OCI-LY3 (cell line): Measurements from ENCODE around the gene GSG1.

ENCODE experiments used
- H2AFZ ChIP-seq: fragments of 200-600, 300-600 bp; shearing (Covaris generic); 2 replicates; pipeline ENCODE4 v1.6.0; 2014; ENCODE audit warnings: antibody characterized with exemption, low read depth, low read length
- H3K27ac ChIP-seq: fragments of 200-600, 300-600 bp; sonication (generic); 2 replicates; pipeline ENCODE4 v1.5.1; 2014; ENCODE audit warnings: mild to moderate bottlenecking, low read length, moderate library complexity, mixed read lengths
- H3K27me3 ChIP-seq: fragments of 200-600, 300-600 bp; sonication (generic); 2 replicates; pipeline ENCODE4 v1.6.1; 2014; ENCODE audit warnings: low read depth, low read length, mixed read lengths
- H3K36me3 ChIP-seq: fragments of 200-600, 300-600 bp; sonication (generic); replicated peaks from 2 replicates; pipeline ENCODE3; 2014; ENCODE audit warnings: low read depth, low read length, mixed read lengths
- H3K4me1 ChIP-seq: fragments of 300-600, 200-600 bp; sonication (generic); 2 replicates; pipeline ENCODE4 v1.6.1; 2014; ENCODE audit warnings: low read length, mixed read lengths
- H3K4me2 ChIP-seq: fragments of 200-600, 300-600 bp; sonication (generic); 2 replicates; pipeline ENCODE4 v1.6.1; 2014; ENCODE audit warnings: low read length, mixed read lengths
- H3K4me3 ChIP-seq: fragments of 300-600, 200-600 bp; sonication (generic); 2 replicates; pipeline ENCODE4 v1.5.1; 2014; ENCODE audit warnings: antibody characterized with exemption, mild to moderate bottlenecking, low read length, moderate library complexity
- H3K79me2 ChIP-seq: fragments of 300-600, 200-600 bp; shearing (Covaris generic); 2 replicates; pipeline ENCODE4 v1.6.1; 2014; ENCODE audit warnings: mild to moderate bottlenecking, low read length, mixed read lengths
- H3K9ac ChIP-seq: fragments of 300-600, 200-600 bp; shearing (Covaris generic); 2 replicates; pipeline ENCODE4 v1.6.0; 2014; ENCODE audit warnings: mild to moderate bottlenecking, low read length, moderate library complexity
- H3K9me3 ChIP-seq: fragments of 200-600, 300-600 bp; shearing (Covaris generic); 2 replicates; pipeline ENCODE4 v1.6.1; 2014; ENCODE audit warnings: low read length, mixed read lengths; ENCODE audit not compliant: insufficient read depth
- H4K20me1 ChIP-seq: fragments of 200-600, 300-600 bp; sonication (generic); 2 replicates; pipeline ENCODE4 v1.6.1; 2016; ENCODE audit warnings: low read length, mixed read lengths; ENCODE audit not compliant: insufficient read depth
- CTCF ChIP-seq: fragments of 200-600, 300-600 bp; sonication (generic); IDR thresholded peaks from 2 replicates; pipeline ENCODE4 v1.5.1; 2014; ENCODE audit warnings: antibody characterized with exemption, low read length, low read depth
- EZH2phosphoT487 ChIP-seq: fragments of 200-600 bp; shearing (Covaris generic); IDR thresholded peaks from 2 replicates; pipeline ENCODE4 v1.6.1; 2018; ENCODE audit warnings: antibody characterized with exemption, mixed run types, low read depth

The GSG1 gene

DNA sequence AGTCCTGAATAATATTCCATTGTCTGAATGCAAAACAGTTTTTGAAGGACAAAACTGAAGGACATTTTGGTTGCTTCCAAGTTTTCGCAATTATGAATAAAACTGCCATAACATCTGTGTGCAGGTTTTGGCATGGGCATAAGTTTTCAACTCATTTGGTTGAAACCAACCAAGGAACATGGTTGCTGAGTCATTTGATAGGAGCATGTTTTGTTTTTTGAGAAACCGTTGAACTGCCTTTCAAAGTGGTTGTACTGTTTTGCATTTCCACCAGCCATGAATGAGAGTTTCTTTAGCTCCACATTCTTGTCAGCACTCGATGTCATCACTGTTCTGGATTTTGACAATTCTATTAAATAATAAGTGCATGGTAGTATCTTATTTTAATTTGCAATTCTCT, 23.0 kb upstream of the GSG1 start:
- Histone ChIP-seq H3K27me3 (peaks cover 69% of the 10 kb centered on the region), H3K4me2 (no peak overlapping the region), H4K20me1 (no peaks in the 10 kb centered on the region), H3K4me1 (no peaks in the 10 kb centered on the region), H3K36me3 (no peaks in the 10 kb centered on the region), H3K79me2 (no peaks in the 10 kb centered on the region), H2AFZ (no peak overlapping the region), H3K9ac (no peak overlapping the region), H3K9me3 (no peaks in the 10 kb centered on the region), H3K27ac (no peak overlapping the region), H3K4me3 (no peak overlapping the region)
- no peak for TF ChIP-seq EZH2phosphoT487
- TF ChIP-seq CTCF: no peak

GRCh38 chr12:13125996-13126395, 22.5 kb upstream of the GSG1 start:
- Histone ChIP-seq H3K9me3 (no peaks in the 10 kb centered on the region), H4K20me1 (no peaks in the 10 kb centered on the region), H3K9ac (no peak overlapping the region), H3K27ac (no peak overlapping the region), H3K4me1 (no peaks in the 10 kb centered on the region), H3K4me3 (no peak overlapping the region), H3K4me2 (no peak overlapping the region), H3K36me3 (no peaks in the 10 kb centered on the region), H3K79me2 (no peaks in the 10 kb centered on the region), H2AFZ (no peak overlapping the region), H3K27me3 (peaks cover 67% of the 10 kb centered on the region)
- TF ChIP-seq EZH2phosphoT487: no peak
- TF ChIP-seq CTCF: no peak

GRCh38 chr12:13124656-13125505, 21.4 kb upstream of the GSG1 start:
- Histone ChIP-seq H3K4me1 (no peaks in the 10 kb centered on the region), H3K36me3 (no peaks in the 10 kb centered on the region), H3K4me3 (no peak overlapping the region), H3K9ac (no peak overlapping the region), H3K4me2 (no peak overlapping the region), H4K20me1 (no peaks in the 10 kb centered on the region), H2AFZ (no peak overlapping the region), H3K27me3 (peaks cover 67% of the 10 kb centered on the region), H3K27ac (no peak overlapping the region), H3K79me2 (no peaks in the 10 kb centered on the region), H3K9me3 (no peaks in the 10 kb centered on the region)
- TF ChIP-seq EZH2phosphoT487 (no peak), CTCF (no peak)

- H3K79me2 ChIP-seq: no peaks in the 10 kb centered on the region
- H4K20me1 ChIP-seq: no peaks in the 10 kb centered on the region
- no peaks in the 10 kb centered on the region for H3K4me1 ChIP-seq
- H3K4me2 ChIP-seq: no peak overlapping the region
- no peaks in the 10 kb centered on the region for H3K36me3 ChIP-seq
- TF ChIP-seq EZH2phosphoT487 (no peak), CTCF (no peak)
- H3K9ac ChIP-seq: no peak overlapping the region
- no peaks in the 10 kb centered on the region for H3K9me3 ChIP-seq
- no peak overlapping the region for H2AFZ ChIP-seq
- no peak overlapping the region for H3K27ac ChIP-seq
- H3K4me3 ChIP-seq: no peak overlapping the region
- H3K27me3 ChIP-seq: peaks cover 76% of the 10 kb centered on the region
Observed at GRCh38 chr12:13121568-13121967, 18.1 kb upstream of the GSG1 start.
